ENCODE data around the gene APH1B.

The APH1B gene

GRCh38 chr15:63254991-63255390 lies 22.4 kb upstream of the APH1B start:
- DNase-seq: no peak

- DNase-seq: no peak
These were observed 21.9 kb upstream of the APH1B start for GRCh38 chr15:63255489-63255990.

- no peak for DNase-seq
These were observed 20.8 kb upstream of the APH1B start for GRCh38 chr15:63256433-63257274.

- no peak for DNase-seq
These were observed 18.7 kb upstream of the APH1B start for GRCh38 chr15:63258658-63259057.

GRCh38 chr15:63260791-63261190 lies 16.6 kb upstream of the APH1B start:
- no peak for DNase-seq

- no peak for DNase-seq
These were observed 16.1 kb upstream of the APH1B start for GRCh38 chr15:63261311-63261710.

- no peak for DNase-seq
These were observed 13.9 kb upstream of the APH1B start for GRCh38 chr15:63263519-63263918.

GRCh38 chr15:63264688-63265293 lies 12.6 kb upstream of the APH1B start:
- no peak for DNase-seq

GRCh38 chr15:63274427-63274826 lies 3.0 kb upstream of the APH1B start:
- DNase-seq: no peak

GRCh38 chr15:63276342-63277037 lies 915 bp upstream of the APH1B start:
- no peak for DNase-seq

GRCh38 chr15:63277893-63278456 lies 570 bp downstream of the APH1B start:
- no peak for DNase-seq

GRCh38 chr15:63283126-63283525 lies 5.7 kb downstream of the APH1B start:
- no peak for DNase-seq

- DNase-seq: no peak
These were observed 6.9 kb downstream of the APH1B start for GRCh38 chr15:63284335-63284734.

- no peak for DNase-seq
These were observed 9.7 kb downstream of the APH1B start for GRCh38 chr15:63287109-63287508.

GRCh38 chr15:63288342-63288741 lies 10.9 kb downstream of the APH1B start:
- DNase-seq: no peak

- peak; percentile 57 for DNase-seq
These were observed 11.5 kb downstream of the APH1B start for GRCh38 chr15:63288778-63289378.

- DNase-seq: no peak
These were observed 14.1 kb downstream of the APH1B start for GRCh38 chr15:63291507-63291906.

- DNase-seq: no peak
These were observed 14.8 kb downstream of the APH1B start for GRCh38 chr15:63292241-63292640.

GRCh38 chr15:63292771-63293170 lies 15.4 kb downstream of the APH1B start:
- no peak for DNase-seq

- DNase-seq: no peak
These were observed 17.0 kb downstream of the APH1B start for GRCh38 chr15:63294359-63294758.

- no peak for DNase-seq
These were observed 17.9 kb downstream of the APH1B start for GRCh38 chr15:63295341-63295740.

- DNase-seq: no peak
These were observed 18.8 kb downstream of the APH1B start for GRCh38 chr15:63296195-63296594.
